Activated CD4-positive, alpha-beta T cell treated with anti-CD3 and anti-CD28 coated beads, Interleukin-2, amount 50 U/mL, for 1 hour (primary cell): ENCODE results near the gene ODAPH.

Experiments used
- DNase-seq: peaks from one replicate; pipeline ENCODE4 v3.0.0-alpha.2; 2020

The ODAPH gene

GRCh38 chr4:75545526-75545925 lies 10.3 kb upstream of the ODAPH start:
- no peak for DNase-seq

GRCh38 chr4:75547647-75548387 lies 8.0 kb upstream of the ODAPH start:
- DNase-seq: no peak

- DNase-seq: no peak
These were observed 6.8 kb upstream of the ODAPH start for GRCh38 chr4:75549019-75549418.

- DNase-seq: no peak
These were observed 3.4 kb upstream of the ODAPH start for GRCh38 chr4:75552452-75552851.

- DNase-seq: no peak
These were observed 1.8 kb downstream of the ODAPH start for GRCh38 chr4:75557696-75558095.

GRCh38 chr4:75561789-75562188 lies 5.9 kb downstream of the ODAPH start:
- DNase-seq: no peak

- DNase-seq: no peak
These were observed 8.2 kb downstream of the ODAPH start for GRCh38 chr4:75564023-75564422.

GRCh38 chr4:75565481-75565880 lies 9.6 kb downstream of the ODAPH start:
- no peak for DNase-seq

- DNase-seq: no peak
These were observed 11.0 kb downstream of the ODAPH start for GRCh38 chr4:75566911-75567310.

GRCh38 chr4:75567725-75568124 lies 11.9 kb downstream of the ODAPH start:
- no peak for DNase-seq

- no peak for DNase-seq
These were observed 28.2 kb downstream of the ODAPH start for GRCh38 chr4:75584067-75584466.

GRCh38 chr4:75593393-75593792 lies 37.5 kb downstream of the ODAPH start:
- DNase-seq: no peak

GRCh38 chr4:75596061-75596460 lies 40.2 kb downstream of the ODAPH start:
- DNase-seq: no peak

GRCh38 chr4:75598390-75598789 lies 42.5 kb downstream of the ODAPH start:
- no peak for DNase-seq

GRCh38 chr4:75599647-75600046 lies 43.8 kb downstream of the ODAPH start:
- no peak for DNase-seq

GRCh38 chr4:75605928-75606327 lies 50.1 kb downstream of the ODAPH start:
- DNase-seq: no peak

GRCh38 chr4:75612306-75612705 lies 56.4 kb downstream of the ODAPH start:
- DNase-seq: no peak
